ENCODE results near the gene MAP2K2. TPM values are rescaled to one million over a fixed set of nuclear protein-coding genes. Genes with fewer than 3 reads are reported as not detected.

MAP2K2 gene
- total RNA-seq, 1 donor from 2014 or later, result 123 TPM

- no peak for TF ChIP-seq CTCF (conservative IDR thresholded peaks at IDR 0.05; ENCODE audit: low read depth, low read length)
- H3K4me3 ChIP-seq (ENCODE audit: low read depth, low read length), result no peak overlapping the region
- no peak for DNase-seq (ENCODE audit: low read depth)
Measured at GRCh38 chr19:4097501-4097900, 26.4 kb downstream of the MAP2K2 start.

GRCh38 chr19:4096049-4096892 is 27.7 kb downstream of the MAP2K2 start:
- no peak overlapping the region for H3K4me3 ChIP-seq (ENCODE audit: low read depth, low read length)
- no peak for DNase-seq (ENCODE audit: low read depth)
- TF ChIP-seq CTCF (conservative IDR thresholded peaks at IDR 0.05; ENCODE audit: low read depth, low read length), result no peak

- no peak for TF ChIP-seq CTCF (conservative IDR thresholded peaks at IDR 0.05; ENCODE audit: low read depth, low read length)
- no peak for DNase-seq (ENCODE audit: low read depth)
- H3K4me3 ChIP-seq (ENCODE audit: low read depth, low read length), result no peak overlapping the region
Measured at GRCh38 chr19:4095488-4095844, 28.5 kb downstream of the MAP2K2 start.

- DNase-seq (ENCODE audit: low read depth), result no peak
- no peak for TF ChIP-seq CTCF (conservative IDR thresholded peaks at IDR 0.05; ENCODE audit: low read depth, low read length)
- H3K4me3 ChIP-seq (ENCODE audit: low read depth, low read length), result no peak overlapping the region
Measured at GRCh38 chr19:4094761-4095487, 29.0 kb downstream of the MAP2K2 start.

- no peak for TF ChIP-seq CTCF (conservative IDR thresholded peaks at IDR 0.05; ENCODE audit: low read depth, low read length)
- H3K4me3 ChIP-seq (ENCODE audit: low read depth, low read length), result no peak overlapping the region
- DNase-seq (ENCODE audit: low read depth), result no peak
Measured at GRCh38 chr19:4094291-4094690, 29.6 kb downstream of the MAP2K2 start.

GRCh38 chr19:4093643-4094175 is 30.2 kb downstream of the MAP2K2 start:
- no peak overlapping the region for H3K4me3 ChIP-seq (ENCODE audit: low read depth, low read length)
- no peak for DNase-seq (ENCODE audit: low read depth)
- TF ChIP-seq CTCF (conservative IDR thresholded peaks at IDR 0.05; ENCODE audit: low read depth, low read length), result no peak

Measured in epithelial cell of proximal tubule (primary cell).